GM19023 (cell line): Measurements from ENCODE around the gene GLI2.

ENCODE experiments used
- ATAC-seq: cut with Tn5 transposase; IDR thresholded peaks from one replicate; pipeline ENCODE4 v1.9.1; 2021; ENCODE audit warnings: mild to moderate bottlenecking, moderate library complexity; ENCODE audit not compliant: unreplicated experiment

Gene GLI2

GRCh38 chr2:120783969-120784372 is 48.3 kb downstream of the GLI2 start:
- ATAC-seq: no peak
